HEK293 (cell line): ENCODE data around the gene KLK1.

Source experiments
- CTCF ChIA-PET: fragments of 350-600 bp; formaldehyde crosslinking; extraction: SDS; loops from one replicate; lab custom pipeline; 2021; ENCODE audit warnings: antibody characterized with exemption; lab: Yijun Ruan, JAX
- POLR2A ChIA-PET: fragments of 300-600 bp; formaldehyde crosslinking; extraction: SDS; loops from one replicate; lab custom pipeline; 2020; ENCODE audit warnings: antibody characterized with exemption, inconsistent platforms; lab: Yijun Ruan, JAX
- H3K27ac ChIP-seq: fragments of 200-500 bp; sonication (Bioruptor generic); 2 replicates; pipeline ENCODE4 v1.5.1; 2014; ENCODE audit warnings: low read depth, low read length, control low read depth, inconsistent platforms; ENCODE audit errors: extremely low read depth
- H3K36me3 ChIP-seq, 2 experiments: fragments of 200-500 bp in 1 of 2; sonication (Bioruptor generic) in 1 of 2; 1 replicate in 1 of 2; 2 replicates in 1 of 2; pipeline ENCODE4 v1.5.1; 2014 to 2017; ENCODE audit warnings: inconsistent platforms in 2 of 2, low read length in 2 of 2; ENCODE audit not compliant: control insufficient read depth in 2 of 2, insufficient read depth in 1 of 2
- H3K4me1 ChIP-seq: fragments of 200-500 bp; sonication (Bioruptor generic); 2 replicates; pipeline ENCODE4 v1.5.1; 2014; ENCODE audit warnings: mild to moderate bottlenecking, low read length, inconsistent platforms; ENCODE audit not compliant: control insufficient read depth, insufficient read depth
- H3K4me3 ChIP-seq: 2 replicates; pipeline ENCODE4 v1.5.1; 2011; ENCODE audit warnings: low read depth, mild to moderate bottlenecking, control low read depth, low read length, moderate library complexity
- H3K9me3 ChIP-seq: fragments of 200-500 bp; sonication (Bioruptor generic); 2 replicates; pipeline ENCODE4 v1.5.1; 2014; ENCODE audit warnings: low read depth, low read length, inconsistent platforms; ENCODE audit not compliant: control insufficient read depth, insufficient read depth
- BCL11A ChIP-seq: fragments of 450-650 bp; formaldehyde crosslinking; IDR thresholded peaks from 2 replicates; pipeline ENCODE4 v1.5.1; 2016; ENCODE audit warnings: low read depth, missing biosample characterization, missing genetic modification characterization
- KLF1 ChIP-seq: fragments of 450-650 bp; formaldehyde crosslinking; IDR thresholded peaks from 2 replicates; pipeline ENCODE4 v1.5.1; 2016; ENCODE audit warnings: missing biosample characterization, missing genetic modification characterization
- MZF1 ChIP-seq: fragments of 450-650 bp; formaldehyde crosslinking; IDR thresholded peaks from 2 replicates; pipeline ENCODE4 v1.5.1; 2017; ENCODE audit warnings: missing biosample characterization, missing genetic modification characterization, borderline replicate concordance
- OSR2 ChIP-seq: fragments of 450-650 bp; formaldehyde crosslinking; IDR thresholded peaks from 2 replicates; pipeline ENCODE4 v1.5.1; 2016; ENCODE audit warnings: missing biosample characterization, missing genetic modification characterization
- PRDM2 ChIP-seq: fragments of 450-650 bp; formaldehyde crosslinking; IDR thresholded peaks from 2 replicates; pipeline ENCODE4 v1.5.1; 2016; ENCODE audit warnings: missing biosample characterization, missing genetic modification characterization, borderline replicate concordance
- SP2 ChIP-seq: fragments of 450-650 bp; formaldehyde crosslinking; IDR thresholded peaks from 2 replicates; pipeline ENCODE4 v1.5.1; 2016; ENCODE audit warnings: missing biosample characterization, missing genetic modification characterization
- SP3 ChIP-seq: fragments of 450-650 bp; formaldehyde crosslinking; IDR thresholded peaks from 2 replicates; pipeline ENCODE4 v1.5.1; 2016; ENCODE audit warnings: missing biosample characterization, missing genetic modification characterization
- ZBTB1 ChIP-seq: fragments of 450-650 bp; formaldehyde crosslinking; IDR thresholded peaks from 2 replicates; pipeline ENCODE4 v1.5.1; 2016; ENCODE audit warnings: missing biosample characterization, missing genetic modification characterization
- ZBTB17 ChIP-seq: fragments of 450-650 bp; formaldehyde crosslinking; IDR thresholded peaks from 2 replicates; pipeline ENCODE4 v1.5.1; 2016; ENCODE audit warnings: missing biosample characterization, missing genetic modification characterization
- ZBTB8A ChIP-seq: fragments of 450-650 bp; formaldehyde crosslinking; IDR thresholded peaks from 2 replicates; pipeline ENCODE4 v1.5.1; 2016; ENCODE audit warnings: missing biosample characterization, missing genetic modification characterization
- ZIC2 ChIP-seq: fragments of 450-650 bp; formaldehyde crosslinking; IDR thresholded peaks from 2 replicates; pipeline ENCODE4 v1.5.1; 2016; ENCODE audit warnings: missing biosample characterization, missing genetic modification characterization
- ZNF148 ChIP-seq: fragments of 450-650 bp; formaldehyde crosslinking; IDR thresholded peaks from 2 replicates; pipeline ENCODE4 v1.5.0; 2017; ENCODE audit warnings: missing biosample characterization, missing genetic modification characterization, borderline replicate concordance
- ZNF274 ChIP-seq, 2 experiments: fragments of 200-500 bp in 1 of 2; fragments of 450-650 bp in 1 of 2; sonication (Bioruptor generic) in 1 of 2; formaldehyde crosslinking in 1 of 2; IDR thresholded peaks; 2 replicates each; pipeline versions ENCODE4 v1.5.1 to v1.6.1; 2014 to 2016; ENCODE audit warnings: borderline replicate concordance in 1 of 2, inconsistent platforms in 1 of 2, low read length in 1 of 2, missing biosample characterization in 1 of 2, missing genetic modification characterization in 1 of 2
- ZNF37A ChIP-seq: fragments of 450-650 bp; IDR thresholded peaks from 2 replicates; pipeline ENCODE4 v1.5.1; 2018; ENCODE audit warnings: missing biosample characterization, missing genetic modification characterization
- ZNF404 ChIP-seq: fragments of 450-650 bp; formaldehyde crosslinking; IDR thresholded peaks from 2 replicates; pipeline ENCODE4 v1.5.1; 2017; ENCODE audit warnings: missing biosample characterization, missing genetic modification characterization
- ZNF513 ChIP-seq: fragments of 450-650 bp; IDR thresholded peaks from 2 replicates; pipeline ENCODE4 v1.5.1; 2018; ENCODE audit warnings: missing biosample characterization, missing genetic modification characterization
- ZNF544 ChIP-seq: fragments of 450-650 bp; formaldehyde crosslinking; IDR thresholded peaks from 2 replicates; pipeline ENCODE4 v1.5.0; 2017; ENCODE audit warnings: missing biosample characterization, missing genetic modification characterization
- ZNF549 ChIP-seq: fragments of 450-650 bp; IDR thresholded peaks from 2 replicates; pipeline ENCODE4 v1.5.1; 2018; ENCODE audit warnings: missing biosample characterization, missing genetic modification characterization, mild to moderate bottlenecking, inconsistent platforms, moderate library complexity
- ZNF585B ChIP-seq: fragments of 450-650 bp; formaldehyde crosslinking; IDR thresholded peaks from 2 replicates; pipeline ENCODE4 v1.5.1; 2016; ENCODE audit warnings: missing biosample characterization, missing genetic modification characterization
- ZNF626 ChIP-seq: fragments of 450-650 bp; sonication (Bioruptor Pico); formaldehyde crosslinking; IDR thresholded peaks from 2 replicates; pipeline ENCODE4 v1.5.1; 2018; ENCODE audit warnings: missing biosample characterization, missing genetic modification characterization, inconsistent platforms
- ZNF660 ChIP-seq: fragments of 450-650 bp; IDR thresholded peaks from 2 replicates; pipeline ENCODE4 v1.5.1; 2018; ENCODE audit warnings: missing biosample characterization, mild to moderate bottlenecking, missing genetic modification characterization
- ZNF776 ChIP-seq: fragments of 450-650 bp; formaldehyde crosslinking; IDR thresholded peaks from 2 replicates; pipeline ENCODE4 v1.5.0; 2017; ENCODE audit warnings: missing biosample characterization, missing genetic modification characterization, borderline replicate concordance
- TF ChIP-seq, protein P1 (sequence below): fragments of 450-650 bp; formaldehyde crosslinking; IDR thresholded peaks from 2 replicates; pipeline ENCODE4 v1.5.1; 2017; ENCODE audit warnings: missing biosample characterization, missing genetic modification characterization

KLK1 gene

GRCh38 chr19:50820086-50820485 lies 3.5 kb downstream of the KLK1 start:
- no peaks in the 10 kb centered on the region for H3K4me1 ChIP-seq
- H3K9me3 ChIP-seq = no peaks in the 10 kb centered on the region
- no peak for TF ChIP-seq ZNF585B
- no peak for TF ChIP-seq ZNF626 (tag by site-specific recombination)
- TF ChIP-seq KLF1 (tag by site-specific recombination) = peak; percentile 57
- no peak for TF ChIP-seq PRDM2 (tag by site-specific recombination)
- TF ChIP-seq BCL11A (tag by site-specific recombination) = no peak
- TF ChIP-seq MZF1 = no peak
- TF ChIP-seq ZNF660 (tag by site-specific recombination) = no peak
- no peak for TF ChIP-seq ZNF776 (tag by site-specific recombination)
- no peak for TF ChIP-seq ZNF404 (tag by site-specific recombination)
- TF ChIP-seq ZIC2 (tag by site-specific recombination) = peak; percentile 69
- TF ChIP-seq ZNF513 (tag by site-specific recombination) = no peak
- no peak for TF ChIP-seq ZBTB8A (tag by site-specific recombination)
- no peak for TF ChIP-seq ZNF544
- TF ChIP-seq ZNF37A (tag by site-specific recombination) = no peak
- H3K27ac ChIP-seq = no peak overlapping the region
- POLR2A ChIA-PET = interaction anchor here (1.1 to 1.9 kb wide), 3 partner anchors 15 to 21 kb away, joined by 3 to 7 read pairs (median 4); no protein-coding TSS in a partner anchor
- no peaks in the 10 kb centered on the region for H3K36me3 ChIP-seq
- H3K4me3 ChIP-seq = no peak overlapping the region
- CTCF ChIA-PET = interaction anchor here (1.0 to 1.4 kb wide), 2 partner anchors 10 to 102 kb away, joined by 3 to 5 read pairs; no protein-coding TSS in a partner anchor

GRCh38 chr19:50819636-50820035 lies 4.0 kb downstream of the KLK1 start:
- Histone ChIP-seq H3K4me1 (no peaks in the 10 kb centered on the region), H3K36me3 (no peaks in the 10 kb centered on the region), H3K4me3 (no peak overlapping the region), H3K9me3 (no peaks in the 10 kb centered on the region), H3K27ac (no peak overlapping the region)
- CTCF ChIA-PET = interaction anchor here (1.4 kb wide), 1 partner anchor 10 kb away, joined by 3 read pairs; no protein-coding TSS in a partner anchor
- POLR2A ChIA-PET = interaction anchor here (1.1 to 1.9 kb wide), 3 partner anchors 15 to 22 kb away, joined by 3 to 7 read pairs (median 4); no protein-coding TSS in a partner anchor
- TF ChIP-seq SP3 = no peak
- no peak for TF ChIP-seq ZBTB1
- no peak for TF ChIP-seq OSR2 (tag by site-specific recombination)
- no peak for TF ChIP-seq ZNF274 (IDR thresholded peaks at IDR 0.05; ENCODE audit: low read length)
- TF ChIP-seq ZNF274 (tag by site-specific recombination; IDR thresholded peaks at IDR 0.05; ENCODE audit: borderline replicate concordance) = no peak
- TF ChIP-seq, protein P1, sequence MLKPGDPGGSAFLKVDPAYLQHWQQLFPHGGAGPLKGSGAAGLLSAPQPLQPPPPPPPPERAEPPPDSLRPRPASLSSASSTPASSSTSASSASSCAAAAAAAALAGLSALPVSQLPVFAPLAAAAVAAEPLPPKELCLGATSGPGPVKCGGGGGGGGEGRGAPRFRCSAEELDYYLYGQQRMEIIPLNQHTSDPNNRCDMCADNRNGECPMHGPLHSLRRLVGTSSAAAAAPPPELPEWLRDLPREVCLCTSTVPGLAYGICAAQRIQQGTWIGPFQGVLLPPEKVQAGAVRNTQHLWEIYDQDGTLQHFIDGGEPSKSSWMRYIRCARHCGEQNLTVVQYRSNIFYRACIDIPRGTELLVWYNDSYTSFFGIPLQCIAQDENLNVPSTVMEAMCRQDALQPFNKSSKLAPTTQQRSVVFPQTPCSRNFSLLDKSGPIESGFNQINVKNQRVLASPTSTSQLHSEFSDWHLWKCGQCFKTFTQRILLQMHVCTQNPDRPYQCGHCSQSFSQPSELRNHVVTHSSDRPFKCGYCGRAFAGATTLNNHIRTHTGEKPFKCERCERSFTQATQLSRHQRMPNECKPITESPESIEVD (tag by site-specific recombination) = no peak
- TF ChIP-seq ZBTB17 (tag by site-specific recombination) = no peak
- no peak for TF ChIP-seq ZNF148 (tag by site-specific recombination)
- TF ChIP-seq SP2 = no peak
- no peak for TF ChIP-seq ZNF549 (tag by site-specific recombination)
